Colonic mucosa (tissue), 4 donors: ENCODE data around the gene RAD51B. TPM values are rescaled to one million over a fixed set of nuclear protein-coding genes. Genes with fewer than 3 reads are reported as not detected.

Experiments used
- DNase-seq: peaks from one replicate; pipeline ENCODE4 v3.0.0-alpha.2; 2020
- H3K27ac ChIP-seq: fragments of 200-600 bp; one replicate; pipeline ENCODE4 v1.8.0; 2021
- H3K27me3 ChIP-seq: fragments of 200-600 bp; one replicate; pipeline ENCODE4 v1.8.0; 2021
- H3K36me3 ChIP-seq: fragments of 200-600 bp; one replicate; pipeline ENCODE4 v1.8.0; 2021
- H3K4me1 ChIP-seq: fragments of 200-600 bp; one replicate; pipeline ENCODE4 v1.8.0; 2021; ENCODE audit warnings: mild to moderate bottlenecking
- H3K4me3 ChIP-seq: fragments of 200-600 bp; one replicate; pipeline ENCODE4 v1.8.0; 2021
- H3K9ac ChIP-seq, 2 donors: one replicate each; pipeline ENCODE4 v1.7.0; 2013; ENCODE audit warnings: control low read depth in 2 of 2, low read depth in 2 of 2, low read length in 2 of 2
- H3K9me3 ChIP-seq: fragments of 200-600 bp; one replicate; pipeline ENCODE4 v1.8.0; 2021
- intact Hi-C: fragments of 100-400 bp; cut with DNase I; formaldehyde crosslinking; loops from one replicate; pipeline ENCODE4 v1.14.1; 2022
- total RNA-seq, 2 donors: library from RNA; stranded (reverse); fragmentation: NEBNext Ultra II Directional in 1 of 2; extraction: Animal tissue kit (Norgen Biotek cat#: 25700) in 1 of 2; gene quantifications; one replicate each; pipeline ENCODE4 v1.2.1, GENCODE V29; 2021
- TF ChIP-seq, protein P1 (sequence below): fragments of 200-600 bp; IDR thresholded peaks from one replicate; pipeline ENCODE4 v1.8.0; 2022; ENCODE audit warnings: antibody characterized with exemption, mild to moderate bottlenecking
- donor health status: healthy.
- donor health status: DM: no; HTN: no; CAD: no.
- donor health status: DM: no; HTN: no; CAD: no.

RAD51B gene
- total RNA-seq, 2 donors from 2014 or later = 12.7 to 22.0 TPM

- Histone ChIP-seq H3K27me3 (no peaks in the 10 kb centered on the region), H3K4me1 (no peaks in the 10 kb centered on the region), H3K9me3 (no peaks in the 10 kb centered on the region), H3K4me3 (no peak overlapping the region), H3K36me3 (no peaks in the 10 kb centered on the region), H3K9ac (no peak overlapping the region), H3K27ac (no peak overlapping the region)
- intact Hi-C loops = no loop called here
- no peak for DNase-seq
- TF ChIP-seq, protein P1, sequence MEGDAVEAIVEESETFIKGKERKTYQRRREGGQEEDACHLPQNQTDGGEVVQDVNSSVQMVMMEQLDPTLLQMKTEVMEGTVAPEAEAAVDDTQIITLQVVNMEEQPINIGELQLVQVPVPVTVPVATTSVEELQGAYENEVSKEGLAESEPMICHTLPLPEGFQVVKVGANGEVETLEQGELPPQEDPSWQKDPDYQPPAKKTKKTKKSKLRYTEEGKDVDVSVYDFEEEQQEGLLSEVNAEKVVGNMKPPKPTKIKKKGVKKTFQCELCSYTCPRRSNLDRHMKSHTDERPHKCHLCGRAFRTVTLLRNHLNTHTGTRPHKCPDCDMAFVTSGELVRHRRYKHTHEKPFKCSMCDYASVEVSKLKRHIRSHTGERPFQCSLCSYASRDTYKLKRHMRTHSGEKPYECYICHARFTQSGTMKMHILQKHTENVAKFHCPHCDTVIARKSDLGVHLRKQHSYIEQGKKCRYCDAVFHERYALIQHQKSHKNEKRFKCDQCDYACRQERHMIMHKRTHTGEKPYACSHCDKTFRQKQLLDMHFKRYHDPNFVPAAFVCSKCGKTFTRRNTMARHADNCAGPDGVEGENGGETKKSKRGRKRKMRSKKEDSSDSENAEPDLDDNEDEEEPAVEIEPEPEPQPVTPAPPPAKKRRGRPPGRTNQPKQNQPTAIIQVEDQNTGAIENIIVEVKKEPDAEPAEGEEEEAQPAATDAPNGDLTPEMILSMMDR = no peak
These were observed 180.9 kb downstream of the RAD51B start for GRCh38 chr14:68000511-68000910.

GRCh38 chr14:68008491-68008890, 188.9 kb downstream of the RAD51B start:
- Histone ChIP-seq H3K4me1 (no peaks in the 10 kb centered on the region), H3K9ac (no peak overlapping the region), H3K9me3 (no peaks in the 10 kb centered on the region), H3K36me3 (no peaks in the 10 kb centered on the region), H3K4me3 (no peak overlapping the region), H3K27ac (no peak overlapping the region), H3K27me3 (no peaks in the 10 kb centered on the region)
- DNase-seq = no peak
- TF ChIP-seq, protein P1 = no peak
- intact Hi-C loops = no loop called here

DNA sequence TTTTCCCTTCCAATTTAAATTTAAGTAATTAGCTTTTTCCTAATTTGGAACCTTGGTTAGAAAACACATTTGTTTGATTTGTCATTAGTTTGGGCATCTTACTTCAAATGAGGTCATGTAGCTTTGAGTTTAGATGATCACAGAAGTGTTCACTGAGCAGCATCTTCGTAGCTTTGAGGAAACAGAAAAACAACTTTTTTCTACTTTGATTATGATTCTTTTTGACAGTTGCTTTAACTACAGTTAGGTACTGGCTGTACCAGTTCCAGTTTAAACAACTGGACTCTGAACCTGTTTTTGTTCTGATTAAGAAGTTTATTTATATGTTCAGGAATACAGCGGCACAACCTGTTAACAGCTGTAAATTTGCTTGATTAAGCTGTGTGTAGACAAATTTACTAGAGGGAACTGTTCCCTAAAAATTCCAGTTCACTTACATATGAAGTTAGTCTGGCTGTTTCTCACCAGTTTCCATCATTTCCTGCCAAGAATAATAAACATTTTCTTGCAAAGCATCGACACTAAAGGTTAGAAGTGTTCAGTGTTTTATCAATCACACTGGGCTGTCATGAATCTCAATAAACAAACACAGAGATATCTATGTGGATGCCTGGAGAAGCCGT, 191.9 kb downstream of the RAD51B start:
- no peaks in the 10 kb centered on the region for H3K36me3 ChIP-seq
- H3K9ac ChIP-seq = no peak overlapping the region
- no peak overlapping the region for H3K27ac ChIP-seq
- DNase-seq = no peak
- H3K4me3 ChIP-seq = no peak overlapping the region
- no peaks in the 10 kb centered on the region for H3K27me3 ChIP-seq
- H3K4me1 ChIP-seq = no peaks in the 10 kb centered on the region
- no peaks in the 10 kb centered on the region for H3K9me3 ChIP-seq
- intact Hi-C loops = no loop called here
- TF ChIP-seq, protein P1 = no peak

- H3K4me1 ChIP-seq = no peaks in the 10 kb centered on the region
- no peaks in the 10 kb centered on the region for H3K9me3 ChIP-seq
- H3K27ac ChIP-seq = no peak overlapping the region
- H3K9ac ChIP-seq = no peak overlapping the region
- no peaks in the 10 kb centered on the region for H3K36me3 ChIP-seq
- intact Hi-C loops = no loop called here
- H3K27me3 ChIP-seq = no peaks in the 10 kb centered on the region
- TF ChIP-seq, protein P1 = no peak
- DNase-seq = no peak
- H3K4me3 ChIP-seq = no peak overlapping the region
These were observed 193.3 kb downstream of the RAD51B start for GRCh38 chr14:68012871-68013270.

DNA sequence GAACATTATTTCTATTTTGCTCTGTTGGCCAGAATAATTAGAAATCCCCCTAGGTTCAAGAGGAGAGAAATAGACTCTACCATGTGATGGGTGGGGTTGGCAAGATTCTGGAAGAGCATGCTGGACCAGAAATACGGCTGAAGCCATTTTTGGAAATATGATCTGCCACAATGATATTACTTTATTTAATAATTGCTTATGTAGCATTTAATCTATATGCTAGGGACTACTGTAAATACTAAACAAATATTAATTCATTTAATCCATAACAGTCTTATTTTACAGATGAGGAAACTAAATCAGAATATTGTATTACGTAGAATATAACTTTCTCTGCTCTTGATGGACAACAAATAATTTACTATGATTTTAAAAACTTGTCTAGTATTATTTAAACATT, 193.7 kb downstream of the RAD51B start:
- H3K9me3 ChIP-seq = no peaks in the 10 kb centered on the region
- H3K9ac ChIP-seq = no peak overlapping the region
- TF ChIP-seq, protein P1 = no peak
- intact Hi-C loops = no loop called here
- H3K27ac ChIP-seq = no peak overlapping the region
- DNase-seq = no peak
- H3K4me1 ChIP-seq = no peaks in the 10 kb centered on the region
- H3K4me3 ChIP-seq = no peak overlapping the region
- no peaks in the 10 kb centered on the region for H3K27me3 ChIP-seq
- no peaks in the 10 kb centered on the region for H3K36me3 ChIP-seq
